HG03558 (cell line): ENCODE data around the gene MAP3K2.

Source experiments
- ATAC-seq: cut with Tn5 transposase; IDR thresholded peaks from one replicate; pipeline ENCODE4 v1.9.1; 2021; ENCODE audit warnings: moderate number of reproducible peaks; ENCODE audit not compliant: unreplicated experiment; ENCODE audit errors: extremely low read depth

Gene MAP3K2

DNA sequence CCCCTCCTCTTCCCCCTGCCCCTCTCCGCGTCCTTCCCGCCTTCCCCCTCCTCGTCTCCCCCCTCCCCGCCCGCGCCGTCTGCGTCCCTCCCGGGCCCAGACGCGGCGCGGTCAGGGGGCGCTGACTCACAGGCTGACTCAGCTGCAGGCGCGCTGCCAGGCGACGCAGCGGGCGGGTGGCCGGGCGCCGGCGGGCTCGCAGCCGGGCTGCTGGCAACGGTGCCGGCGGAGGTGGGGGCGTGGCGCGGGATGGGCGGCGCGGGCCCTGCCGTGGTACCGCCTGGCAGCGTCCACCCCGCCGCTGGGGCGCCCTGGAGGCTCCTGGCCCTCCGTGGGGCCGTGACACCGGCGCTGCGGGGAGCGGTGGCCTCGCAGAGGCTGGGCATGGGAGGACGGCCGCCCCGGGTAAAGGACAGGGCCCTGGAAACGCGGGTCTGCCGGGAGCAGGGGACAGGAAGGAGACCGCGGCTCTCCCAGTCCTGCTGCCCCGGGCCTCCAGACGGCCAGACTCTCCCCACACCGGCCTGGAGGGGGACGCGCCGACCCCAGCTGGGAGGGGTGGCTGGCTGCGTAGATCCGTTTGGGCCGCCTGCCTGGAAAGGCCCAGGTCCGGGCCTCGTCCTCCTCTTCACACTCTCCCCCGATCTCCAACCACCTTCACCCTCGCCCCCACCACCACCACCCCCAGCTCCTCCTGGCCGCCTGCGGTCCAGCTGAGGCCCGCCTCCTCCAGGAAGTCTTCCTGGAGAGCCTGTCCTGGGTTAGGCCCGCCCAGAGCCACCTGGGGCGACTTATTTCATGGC lies 20.4 kb upstream of the MAP3K2 start:
- no peak for ATAC-seq

DNA sequence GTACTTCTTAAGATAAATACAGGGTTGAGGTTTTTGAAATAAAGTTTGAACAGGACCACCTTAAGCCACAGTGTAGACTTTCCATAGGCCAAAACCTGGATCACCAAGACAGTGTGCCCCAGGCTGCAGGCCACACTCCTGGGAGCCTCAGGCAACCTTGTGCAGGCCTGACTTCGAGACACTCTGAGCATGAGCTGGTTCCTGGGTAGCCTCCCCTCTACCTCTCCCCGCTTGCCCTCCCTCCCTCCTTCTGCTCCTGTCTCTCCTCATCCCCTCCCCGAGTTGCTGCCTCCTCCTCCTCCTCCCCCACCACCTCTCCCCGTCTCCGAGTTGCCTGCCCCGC lies 19.9 kb upstream of the MAP3K2 start:
- ATAC-seq, result no peak

DNA sequence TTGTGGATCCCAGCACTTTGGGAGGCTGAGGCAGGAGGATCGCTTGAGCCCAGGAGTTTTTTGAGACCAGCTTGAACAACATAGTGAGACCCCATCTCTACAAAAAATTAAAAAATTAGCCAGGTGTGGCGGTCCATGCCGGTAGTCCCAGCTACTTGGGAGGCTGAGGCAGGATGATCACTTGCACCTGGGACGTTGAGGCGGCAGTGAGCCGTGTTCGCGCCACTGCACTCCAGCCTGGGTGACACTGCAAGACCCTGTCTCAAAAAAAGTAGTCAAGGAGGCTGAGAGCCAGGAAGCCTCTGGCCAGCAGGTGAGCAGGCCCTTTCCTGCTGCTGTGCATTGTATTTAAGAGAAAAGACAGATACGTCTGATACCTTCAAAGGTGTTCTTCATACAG lies 19.3 kb upstream of the MAP3K2 start:
- no peak for ATAC-seq

DNA sequence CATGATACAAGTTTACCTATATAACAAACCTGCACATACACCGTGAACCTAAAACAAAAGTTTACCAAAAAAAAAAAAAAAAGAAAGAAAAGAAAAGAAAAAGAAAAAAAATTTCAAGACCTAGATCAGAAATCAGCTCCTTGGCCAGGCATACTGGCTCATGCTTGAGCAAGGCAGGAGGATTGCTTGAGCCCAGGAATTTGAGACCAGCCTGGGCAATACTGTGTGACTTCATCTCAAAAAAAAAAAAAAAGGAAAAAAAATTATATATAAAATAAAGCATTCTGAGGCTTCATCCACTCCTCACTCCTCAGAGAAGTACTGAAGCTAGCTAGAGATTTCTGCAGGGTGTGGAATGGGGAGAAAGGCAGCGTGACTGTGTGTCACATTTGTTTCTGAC lies 18.7 kb upstream of the MAP3K2 start:
- ATAC-seq, result no peak

DNA sequence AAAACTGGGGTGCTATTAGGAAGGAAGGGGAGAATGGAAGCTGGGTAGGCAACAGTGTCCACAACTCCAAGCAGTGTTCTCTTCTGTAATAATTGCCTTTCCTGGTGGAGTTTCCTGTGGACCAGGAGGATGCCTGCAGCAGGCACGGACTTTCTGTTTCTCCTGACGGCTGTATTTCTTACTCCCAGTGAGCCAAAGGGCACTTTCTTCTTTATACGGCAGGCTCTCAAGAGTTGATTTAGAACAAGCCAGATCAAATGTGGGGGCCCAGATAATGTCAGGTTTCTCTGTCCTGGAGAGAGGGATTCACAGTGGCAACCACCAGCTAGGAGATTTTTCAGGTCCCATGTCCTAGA lies 17.5 kb upstream of the MAP3K2 start:
- no peak for ATAC-seq

DNA sequence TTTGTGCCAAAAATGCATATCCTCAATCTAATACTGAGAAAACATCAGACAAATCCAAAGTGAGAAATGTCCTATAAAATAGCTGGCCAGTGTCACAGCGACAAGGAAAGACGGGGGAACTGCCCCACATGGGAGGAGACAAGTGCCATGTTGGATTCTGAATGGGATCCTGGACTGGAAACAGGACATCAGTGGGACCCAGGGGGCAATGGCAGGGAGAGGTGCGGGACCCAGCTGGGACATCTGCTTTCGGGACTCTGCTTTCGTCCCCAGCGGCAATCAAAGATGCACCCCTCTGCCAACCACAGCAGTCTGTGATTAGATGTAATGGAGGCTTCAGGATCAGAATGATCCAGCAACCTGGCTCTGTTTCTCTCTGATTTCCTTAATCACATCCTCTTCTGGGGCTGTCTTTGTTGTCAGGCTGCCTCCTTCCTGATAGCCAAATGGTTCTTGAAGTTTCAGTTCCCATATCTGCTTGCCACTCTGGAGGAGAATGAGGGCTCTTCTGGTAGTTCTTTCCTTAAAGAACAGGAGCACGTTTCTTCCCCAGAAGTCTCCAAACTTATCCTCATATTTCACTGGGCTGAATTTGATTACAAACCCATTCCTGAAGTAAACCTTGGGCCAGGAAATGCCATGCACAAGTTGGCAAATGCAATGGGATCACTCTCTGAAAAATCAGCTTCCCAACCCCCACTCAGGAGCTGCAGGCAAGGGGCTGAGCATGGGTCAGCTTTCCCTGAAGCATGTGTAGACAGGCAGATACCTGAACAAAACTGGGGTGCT lies 16.9 kb upstream of the MAP3K2 start:
- ATAC-seq, result no peak

DNA sequence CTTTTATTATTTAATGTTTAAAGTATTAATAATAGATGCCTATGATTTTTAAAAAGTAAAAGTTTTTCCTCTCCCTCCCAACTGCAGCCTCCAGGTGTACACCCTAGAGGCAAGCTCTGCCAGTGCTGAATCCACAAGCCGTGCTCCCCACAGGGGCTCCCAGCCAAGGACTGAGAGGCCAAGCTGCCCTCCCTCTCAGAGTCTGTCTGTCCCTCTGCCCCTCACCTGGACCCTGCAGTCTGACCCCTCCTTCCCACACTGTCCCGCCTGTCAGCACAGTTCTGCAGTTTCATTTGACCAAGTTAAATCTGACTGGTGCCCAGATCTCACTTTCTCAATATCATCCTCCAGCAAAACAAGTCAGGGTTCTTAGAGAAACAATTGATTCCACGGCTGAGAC lies 15.7 kb upstream of the MAP3K2 start:
- no peak for ATAC-seq

DNA sequence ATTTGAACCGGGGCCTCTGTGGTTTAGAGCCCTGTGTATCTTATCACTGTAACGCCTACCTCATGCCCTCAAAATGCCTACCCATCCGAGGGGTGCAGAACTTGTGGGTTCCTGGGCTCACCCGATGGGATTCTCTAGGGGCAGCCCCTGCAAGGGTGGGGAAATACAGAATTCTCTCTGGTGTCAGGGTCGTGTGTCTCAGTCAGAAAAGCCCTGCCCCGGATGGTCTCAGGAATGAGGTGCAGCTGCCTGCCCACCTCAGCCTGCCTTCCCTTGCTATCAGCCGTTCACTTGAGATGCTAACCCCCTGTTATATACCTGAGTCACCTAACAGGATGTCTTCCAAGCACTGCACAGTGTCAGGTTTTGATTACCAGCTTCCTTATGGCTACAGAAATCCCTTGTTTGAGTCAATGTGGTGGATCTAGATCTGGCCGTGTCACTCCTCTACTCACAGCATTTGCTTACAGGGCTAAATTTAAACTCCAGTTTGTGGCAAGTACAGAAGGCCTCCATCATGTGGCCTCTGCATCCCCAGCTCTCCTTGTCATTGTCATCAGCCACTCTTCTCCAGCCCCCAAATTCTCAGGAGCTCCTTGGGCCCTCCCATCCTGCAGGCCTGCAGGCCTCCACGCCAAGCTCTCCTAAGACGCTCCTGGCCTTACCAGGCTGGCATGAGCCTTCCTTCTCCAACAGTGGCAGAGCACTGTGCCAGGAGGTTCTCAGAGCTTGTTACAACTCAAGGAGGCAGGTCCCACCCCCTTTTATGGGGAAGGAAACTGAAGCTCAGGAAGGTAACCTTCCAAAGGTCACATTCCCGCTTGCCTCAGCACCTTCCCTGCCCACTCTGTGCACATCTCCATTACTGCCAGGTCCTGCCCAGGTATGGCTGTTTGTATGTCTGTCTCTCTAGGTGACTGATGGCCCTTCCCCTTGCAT lies 14.3 kb upstream of the MAP3K2 start:
- ATAC-seq, result no peak

DNA sequence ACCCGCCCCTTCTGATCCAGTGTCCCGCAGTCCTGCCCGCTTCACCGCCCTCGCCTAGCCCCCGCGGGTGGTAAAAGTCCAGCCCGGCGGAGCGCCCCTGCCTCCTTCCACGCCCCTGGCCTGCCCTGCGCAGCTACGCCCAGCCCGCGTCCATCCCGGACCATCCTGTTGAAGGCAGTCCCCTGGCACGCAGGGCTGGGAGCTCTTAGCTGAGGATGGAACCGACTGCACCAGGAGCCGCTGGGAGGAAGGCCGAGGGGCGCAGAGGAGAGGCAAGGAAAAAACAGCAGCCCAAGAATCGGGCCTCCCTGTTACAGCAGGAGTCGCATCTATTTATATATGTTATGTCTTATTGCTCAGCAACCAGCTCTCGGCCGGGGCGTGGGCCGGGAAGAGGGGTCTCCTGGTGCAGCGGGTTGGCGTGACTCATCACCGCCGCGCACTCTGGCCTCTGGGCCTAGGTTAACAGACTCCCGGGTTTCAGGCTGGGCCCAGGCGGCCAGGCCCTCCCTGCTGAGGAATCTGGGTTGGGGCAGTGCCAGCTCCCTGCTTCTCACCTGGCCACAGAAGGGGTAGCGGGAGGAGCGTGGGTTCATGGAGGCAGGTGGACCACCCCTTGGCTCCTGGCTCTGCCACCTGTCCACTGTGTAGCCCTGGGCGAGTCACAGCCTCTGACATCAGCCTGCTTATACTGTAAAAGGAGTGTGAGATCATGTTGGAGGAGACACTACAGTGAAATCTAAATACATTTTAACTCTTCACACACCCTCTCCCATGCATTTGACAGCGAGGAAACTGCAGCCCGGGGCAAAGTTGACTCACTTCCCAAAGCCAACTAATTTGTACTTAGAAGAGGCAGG lies 13.4 kb upstream of the MAP3K2 start:
- no peak for ATAC-seq

DNA sequence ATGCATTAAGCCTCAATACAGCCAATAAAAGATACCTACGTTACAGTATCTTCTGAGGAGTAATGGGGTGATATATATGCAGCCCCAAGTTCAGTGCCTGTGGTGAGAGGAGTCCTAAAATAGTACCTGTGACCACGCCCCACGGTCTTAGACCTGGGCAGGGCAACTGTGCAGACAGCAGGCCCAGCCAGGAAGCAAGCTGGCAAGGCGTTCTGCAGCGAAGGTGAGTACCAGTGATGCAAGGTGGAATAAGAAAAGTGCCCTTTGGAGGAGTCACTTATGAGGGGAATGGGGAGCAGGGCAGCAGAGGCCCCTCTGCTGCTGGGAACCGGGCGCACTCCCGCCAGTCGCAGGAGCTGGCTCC lies 12.7 kb upstream of the MAP3K2 start:
- ATAC-seq, result no peak

DNA sequence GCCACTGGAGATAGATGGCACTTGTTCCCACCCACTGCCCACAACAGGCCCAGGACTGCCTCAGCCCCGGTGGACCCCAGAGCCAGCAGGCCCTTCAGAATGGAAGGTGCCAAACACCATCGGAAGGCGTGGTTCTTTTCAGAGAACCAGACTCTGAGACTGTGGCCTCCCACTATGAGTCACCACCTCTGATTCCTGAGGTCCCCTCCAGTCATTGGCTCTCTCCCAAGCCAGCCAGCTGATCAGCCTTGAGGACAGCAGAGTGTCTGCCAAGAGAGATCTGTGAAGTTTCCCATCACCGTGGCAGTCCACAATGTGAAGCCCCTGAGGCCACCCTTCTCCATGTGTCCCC lies 10.4 kb upstream of the MAP3K2 start:
- peak; percentile 61 for ATAC-seq

DNA sequence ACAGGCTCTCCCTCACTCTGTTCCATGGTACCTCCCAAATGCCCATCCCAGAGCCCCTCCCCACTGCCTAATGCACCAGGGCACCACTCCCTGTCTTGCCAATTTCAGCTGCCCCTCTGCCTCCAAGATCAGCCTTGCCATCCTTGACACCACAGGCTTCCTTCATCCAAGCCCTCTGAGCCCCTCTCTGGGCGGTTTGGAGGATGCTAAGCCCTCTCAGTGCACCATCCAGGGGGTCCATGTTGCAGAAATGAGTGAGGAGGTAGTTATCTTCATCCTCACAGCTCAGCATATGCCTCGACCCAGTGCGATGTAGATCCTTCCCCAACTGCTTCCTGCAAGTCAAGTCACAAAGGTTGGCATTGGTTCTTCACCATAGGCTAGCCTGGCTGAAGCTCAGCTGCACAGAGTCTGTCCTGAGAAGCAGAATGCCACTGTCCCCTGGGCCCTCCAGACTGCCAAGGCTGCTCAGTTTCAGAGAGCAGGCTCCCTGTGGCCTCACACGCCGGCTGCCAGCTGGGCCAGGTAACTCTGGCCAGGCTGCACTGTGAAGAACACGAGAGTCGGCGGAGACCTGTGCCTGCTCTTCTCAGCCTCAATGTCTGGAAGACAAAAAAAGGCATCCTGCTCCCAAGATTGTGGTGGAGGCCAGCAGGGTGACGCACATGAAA lies 9.9 kb upstream of the MAP3K2 start:
- no peak for ATAC-seq

DNA sequence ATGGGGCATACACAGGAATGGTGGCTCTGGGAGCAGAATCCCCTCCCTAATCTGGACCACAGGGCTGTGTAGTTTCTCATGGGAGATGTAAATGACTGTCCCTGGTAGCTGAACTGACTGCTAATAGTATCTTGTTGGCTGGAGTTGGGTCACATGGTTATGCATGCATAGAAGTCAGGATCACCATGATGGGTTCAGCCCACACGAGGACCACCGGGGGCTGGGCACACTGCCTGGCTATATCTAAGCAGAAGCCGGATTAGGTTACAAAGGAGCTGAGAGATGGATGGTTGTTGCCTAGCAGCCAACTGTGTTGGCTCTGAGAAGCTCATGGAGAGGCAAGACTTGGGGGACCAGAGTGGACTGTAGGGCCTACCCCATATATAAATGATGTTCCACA lies 6.7 kb upstream of the MAP3K2 start:
- ATAC-seq, result no peak

DNA sequence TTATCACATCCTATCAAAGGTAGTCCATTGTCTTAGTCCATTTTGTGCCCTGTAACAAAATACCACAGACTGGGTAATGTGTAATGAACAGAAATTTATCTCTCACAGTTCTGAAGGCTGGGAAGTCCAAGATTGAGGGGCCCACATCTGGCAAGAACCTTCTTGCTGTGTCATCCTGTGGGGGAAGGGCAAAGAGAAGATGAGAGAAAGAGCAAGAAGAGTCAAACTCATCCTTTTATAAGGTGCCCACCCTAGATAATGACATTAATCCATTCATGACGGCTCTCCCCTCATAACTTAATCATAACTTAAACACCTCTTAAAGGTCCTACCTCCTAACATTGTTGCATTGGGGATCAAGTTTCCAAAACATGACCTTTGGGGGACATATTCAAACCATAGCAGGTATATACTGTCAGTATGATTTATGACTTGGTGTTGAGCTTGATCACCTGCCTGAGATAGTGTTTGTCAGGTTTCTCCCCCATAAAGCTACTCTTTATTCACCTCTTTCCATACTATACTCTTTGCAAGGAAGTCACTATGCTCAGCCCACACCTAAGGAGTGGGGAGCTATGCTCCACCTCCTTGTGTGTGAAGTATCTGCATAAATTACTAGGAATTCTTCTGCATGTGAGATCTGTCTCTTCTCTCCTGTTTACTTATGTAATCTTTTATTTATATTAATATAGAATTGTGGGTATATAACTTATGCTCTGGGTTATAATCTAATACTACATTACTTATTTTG lies 5.2 kb upstream of the MAP3K2 start:
- no peak for ATAC-seq

DNA sequence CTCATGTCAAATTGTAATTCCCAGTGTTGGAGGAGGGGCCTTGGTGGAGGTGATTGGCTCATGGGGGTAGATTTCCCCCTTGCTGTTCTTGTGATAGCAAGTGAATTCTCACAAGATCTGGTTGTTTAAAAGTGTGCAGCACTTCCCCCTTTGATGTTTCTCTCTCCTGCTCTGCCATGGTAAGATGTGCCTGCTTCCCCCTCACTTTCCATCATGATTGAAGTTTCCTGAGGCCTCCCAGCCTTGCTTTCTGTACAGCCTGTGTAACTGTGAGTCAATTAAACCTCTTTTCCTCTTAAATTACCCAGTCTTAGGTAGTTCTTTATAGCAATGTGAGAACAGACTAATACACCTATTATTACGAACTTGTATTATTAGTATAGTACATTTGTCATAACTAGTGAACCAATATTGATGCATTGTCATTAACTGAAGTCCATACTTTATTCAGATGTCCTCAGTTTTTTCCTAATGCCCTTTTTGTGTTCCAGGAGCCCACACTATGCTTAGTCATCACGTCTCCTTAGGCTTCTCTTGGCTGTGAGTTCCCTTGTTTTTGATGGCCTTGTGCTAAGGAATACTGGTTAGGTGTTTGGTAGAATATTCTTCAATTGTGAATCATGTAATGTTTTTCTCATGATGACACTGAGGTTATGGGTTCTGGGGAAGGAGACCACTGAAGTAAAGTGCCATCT lies 4.5 kb upstream of the MAP3K2 start:
- ATAC-seq, result no peak

DNA sequence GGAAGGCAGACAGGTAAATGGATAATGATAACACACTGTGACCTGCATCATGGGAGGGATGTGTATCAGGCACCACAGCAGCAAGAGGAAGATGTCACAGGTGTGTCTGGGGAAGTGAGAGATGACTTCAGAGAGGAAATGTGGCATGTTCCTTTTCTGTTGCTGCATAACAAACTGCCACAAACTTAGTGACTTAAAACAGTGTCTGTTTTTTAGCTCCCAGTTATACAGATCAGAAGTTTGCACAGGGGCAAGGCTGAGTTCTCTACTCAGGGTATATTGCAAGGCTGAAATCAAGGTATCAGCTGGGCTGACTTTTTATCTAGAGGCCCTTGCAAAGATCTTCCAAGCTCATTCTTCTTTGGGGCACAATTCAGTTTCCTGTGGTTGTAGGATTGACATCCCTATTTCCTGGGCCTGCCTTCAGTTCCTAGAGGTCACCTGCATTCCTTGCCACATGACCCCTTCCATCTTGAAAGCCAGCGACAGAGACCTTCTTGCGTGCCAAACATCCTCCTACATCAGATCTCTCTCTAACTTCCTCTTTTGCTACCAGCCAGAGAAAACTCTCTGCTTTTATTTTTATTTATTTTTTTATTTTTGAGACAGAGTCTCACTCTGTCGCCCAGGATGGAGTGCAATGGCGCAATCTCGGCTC lies 2.1 kb upstream of the MAP3K2 start:
- no peak for ATAC-seq

DNA sequence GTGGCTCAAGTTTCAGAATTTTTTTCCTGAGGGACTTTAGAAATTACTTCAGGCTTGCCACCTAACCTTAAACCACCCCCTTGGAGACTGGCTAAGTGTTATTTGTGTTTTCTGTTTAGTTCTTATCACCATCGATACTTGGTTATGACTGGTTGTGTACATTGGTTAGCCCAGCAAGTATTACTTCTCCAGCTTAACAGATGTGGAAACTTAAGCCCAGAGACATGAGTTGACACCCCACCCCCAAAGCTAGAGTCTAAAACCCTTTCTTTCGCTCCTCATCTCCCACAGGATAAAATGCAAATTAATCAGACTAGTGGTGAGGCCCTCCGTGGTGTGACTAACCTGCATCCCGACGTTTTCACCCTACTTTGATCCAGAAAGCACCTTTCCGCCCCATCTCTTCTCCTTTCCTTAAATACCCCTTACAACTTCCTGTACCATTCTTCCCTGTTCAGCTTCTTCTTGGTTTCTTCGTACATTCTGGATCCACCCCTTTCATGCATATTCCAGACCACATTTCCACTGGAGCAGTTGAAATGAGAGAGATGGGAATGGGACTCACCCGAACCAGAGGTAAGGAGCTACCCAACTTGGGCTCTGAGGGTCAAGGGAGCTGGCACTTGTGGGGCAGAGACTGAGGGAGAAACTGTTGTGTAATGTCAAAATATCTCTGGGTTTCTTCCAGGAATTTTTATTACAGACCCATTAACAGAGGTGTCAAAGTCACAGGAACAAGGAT lies 819 bp upstream of the MAP3K2 start:
- ATAC-seq, result peak; percentile 4
